Keratinocyte (primary cell): ENCODE data around the gene WDR19. TPM values are rescaled to one million over a fixed set of nuclear protein-coding genes. Genes with fewer than 3 reads are reported as not detected.

Experiments
- DNase-seq: peaks from one replicate; pipeline ENCODE4 v3.0.0-alpha.2; 2011; ENCODE audit warnings: low read depth, missing footprints, low spot score
- FAIRE-seq: peaks from 2 replicates; lab custom pipeline; 2011; peaks lifted over from hg19 to GRCh38; lab: Jason Lieb, UNC
- H2AFZ ChIP-seq: 2 replicates; pipeline ENCODE4 v1.6.0; 2012; ENCODE audit warnings: low read length, control low read depth, inconsistent platforms; ENCODE audit not compliant: control insufficient read depth
- H3K27ac ChIP-seq: 2 replicates; pipeline ENCODE4 v1.5.1; 2011; ENCODE audit warnings: low read length; ENCODE audit not compliant: control insufficient read depth, insufficient read depth
- H3K27me3 ChIP-seq: 3 replicates; pipeline ENCODE4 v1.6.0; 2011; ENCODE audit warnings: low read length; ENCODE audit not compliant: control insufficient read depth, insufficient read depth; ENCODE audit errors: extremely low read depth
- H3K36me3 ChIP-seq, 2 experiments: 2 replicates in 1 of 2; 3 replicates in 1 of 2; pipeline ENCODE4 v1.5.1; 2011; ENCODE audit warnings: low read length in 2 of 2, mild to moderate bottlenecking in 1 of 2; ENCODE audit not compliant: control insufficient read depth in 2 of 2, insufficient read depth in 2 of 2; ENCODE audit errors: extremely low read depth in 1 of 2
- H3K4me1 ChIP-seq: 3 replicates; pipeline ENCODE4 v1.5.1; 2011; ENCODE audit warnings: low read length; ENCODE audit not compliant: control insufficient read depth, insufficient read depth; ENCODE audit errors: extremely low read depth
- H3K4me2 ChIP-seq: 3 replicates; pipeline ENCODE4 v1.6.0; 2011; ENCODE audit warnings: low read depth, low read length; ENCODE audit not compliant: control insufficient read depth, insufficient read depth; ENCODE audit errors: extremely low read depth
- H3K4me3 ChIP-seq, 3 experiments: fragments of 200-600 bp in 1 of 3; sonication (generic) in 1 of 3; 2 replicates in 2 of 3; 3 replicates in 1 of 3; pipeline ENCODE4 v1.5.1; 2011 to 2016; ENCODE audit warnings: low read length in 3 of 3, mild to moderate bottlenecking in 3 of 3, control low read depth in 2 of 3, inconsistent platforms in 1 of 3, low read depth in 1 of 3, mixed read lengths in 1 of 3, mixed run types in 1 of 3, moderate library complexity in 1 of 3; ENCODE audit not compliant: control insufficient read depth in 2 of 3, insufficient read depth in 2 of 3; ENCODE audit errors: extremely low read depth in 1 of 3
- H3K79me2 ChIP-seq: 2 replicates; pipeline ENCODE4 v1.6.0; 2012; ENCODE audit warnings: low read length; ENCODE audit not compliant: control insufficient read depth, insufficient read depth
- H3K9ac ChIP-seq: 3 replicates; pipeline ENCODE4 v1.6.0; 2011; ENCODE audit warnings: low read length; ENCODE audit not compliant: control insufficient read depth, insufficient read depth; ENCODE audit errors: extremely low read depth
- H3K9me1 ChIP-seq: 3 replicates; pipeline ENCODE4 v1.6.0; 2011; ENCODE audit warnings: low read length; ENCODE audit not compliant: control insufficient read depth, insufficient read depth; ENCODE audit errors: extremely low read depth
- H3K9me3 ChIP-seq: 2 replicates; pipeline ENCODE4 v1.5.1; 2012; ENCODE audit warnings: low read depth, low read length; ENCODE audit not compliant: control insufficient read depth
- H4K20me1 ChIP-seq: 3 replicates; pipeline ENCODE4 v1.6.0; 2011; ENCODE audit warnings: low read length; ENCODE audit not compliant: control insufficient read depth, insufficient read depth; ENCODE audit errors: extremely low read depth
- EZH2 ChIP-seq: IDR thresholded peaks from one replicate; pipeline ENCODE4 v1.6.1; 2012; ENCODE audit warnings: inconsistent platforms, mild to moderate bottlenecking, low read length, moderate library complexity
- dilution Hi-C: fragments of 300-500 bp; cut with MboI; formaldehyde crosslinking; loops from one replicate; pipeline ENCODE4 v1.7.0; 2020; ENCODE audit warnings: low sequenced_read_pairs; ENCODE audit not compliant: extremely low pct_ligation_motif_present
- polyA plus RNA-seq, 5 experiments: library from polyadenylated mRNA; depleted of rRNA in 3 of 5; stranded (reverse) in 3 of 5; stranded (forward) in 1 of 5; unstranded in 1 of 5; fragments of >200 nt; gene quantifications; 1 replicate in 1 of 5; 2 replicates in 3 of 5; 3 replicates in 1 of 5; pipeline versions ENCODE4 v1.2.1 to v1.2.3, GENCODE V29; 2011 to 2012; ENCODE audit warnings: missing spikeins in 2 of 5, low read depth in 1 of 5, low replicate concordance in 1 of 5
- TF ChIP-seq, protein P1 (sequence below), 3 experiments: IDR thresholded peaks in 1 of 3; conservative IDR thresholded peaks in 1 of 3; optimal IDR thresholded peaks in 1 of 3; 2 replicates in 2 of 3; 3 replicates in 1 of 3; pipeline versions ENCODE3 to v1.5.1; 2011; ENCODE audit warnings: low read length in 3 of 3, mild to moderate bottlenecking in 3 of 3, moderate library complexity in 2 of 3, control low read depth in 1 of 3, inconsistent platforms in 1 of 3; ENCODE audit not compliant: insufficient read depth in 2 of 3; ENCODE audit errors: extremely low read depth in 1 of 3

The WDR19 gene
- polyA plus RNA-seq, 1 donor (not counting 4 experiments of a cell fraction or from before 2014, with no cell fraction given) = 25.3 TPM

DNA sequence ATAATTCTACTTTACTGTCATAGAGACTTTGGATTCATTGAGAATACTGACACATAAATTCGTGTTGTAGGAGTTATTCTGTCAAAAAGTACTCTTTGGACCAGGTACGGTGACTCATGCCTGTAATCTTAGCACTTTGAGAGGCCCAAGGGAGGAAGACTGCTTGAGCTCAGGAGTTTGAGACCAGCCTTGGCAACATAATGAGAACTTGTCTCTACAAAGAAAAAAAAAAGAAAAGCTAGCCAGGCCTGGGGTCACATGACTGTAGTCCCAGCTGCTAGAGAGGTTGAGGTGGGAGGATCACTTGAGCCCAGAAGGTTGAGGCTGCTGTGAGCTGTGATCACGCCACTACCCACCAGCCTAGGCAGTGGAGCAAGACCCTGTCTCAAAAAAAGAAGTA lies 54.9 kb downstream of the WDR19 start:
- H3K9me3 ChIP-seq = no peaks in the 10 kb centered on the region
- H2AFZ ChIP-seq = no peak overlapping the region
- no peak overlapping the region for H3K4me2 ChIP-seq
- H4K20me1 ChIP-seq = no peaks in the 10 kb centered on the region
- H3K36me3 ChIP-seq = no peaks in the 10 kb centered on the region
- TF ChIP-seq EZH2 = no peak
- TF ChIP-seq, protein P1, sequence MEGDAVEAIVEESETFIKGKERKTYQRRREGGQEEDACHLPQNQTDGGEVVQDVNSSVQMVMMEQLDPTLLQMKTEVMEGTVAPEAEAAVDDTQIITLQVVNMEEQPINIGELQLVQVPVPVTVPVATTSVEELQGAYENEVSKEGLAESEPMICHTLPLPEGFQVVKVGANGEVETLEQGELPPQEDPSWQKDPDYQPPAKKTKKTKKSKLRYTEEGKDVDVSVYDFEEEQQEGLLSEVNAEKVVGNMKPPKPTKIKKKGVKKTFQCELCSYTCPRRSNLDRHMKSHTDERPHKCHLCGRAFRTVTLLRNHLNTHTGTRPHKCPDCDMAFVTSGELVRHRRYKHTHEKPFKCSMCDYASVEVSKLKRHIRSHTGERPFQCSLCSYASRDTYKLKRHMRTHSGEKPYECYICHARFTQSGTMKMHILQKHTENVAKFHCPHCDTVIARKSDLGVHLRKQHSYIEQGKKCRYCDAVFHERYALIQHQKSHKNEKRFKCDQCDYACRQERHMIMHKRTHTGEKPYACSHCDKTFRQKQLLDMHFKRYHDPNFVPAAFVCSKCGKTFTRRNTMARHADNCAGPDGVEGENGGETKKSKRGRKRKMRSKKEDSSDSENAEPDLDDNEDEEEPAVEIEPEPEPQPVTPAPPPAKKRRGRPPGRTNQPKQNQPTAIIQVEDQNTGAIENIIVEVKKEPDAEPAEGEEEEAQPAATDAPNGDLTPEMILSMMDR (optimal IDR thresholded peaks at IDR 0.05 in 1 of 3, IDR thresholded peaks at IDR 0.05 in 1 of 3, conservative IDR thresholded peaks at IDR 0.05 in 1 of 3; ENCODE audit: extremely low read depth in 1 of 3, insufficient read depth in 2 of 3, low read length in 3 of 3) = no peak
- H3K4me3 ChIP-seq = no peak overlapping the region
- dilution Hi-C loops = no loop called here
- no peak overlapping the region for H3K9ac ChIP-seq
- H3K9me1 ChIP-seq = no peaks in the 10 kb centered on the region
- no peak overlapping the region for H3K27ac ChIP-seq
- no peaks in the 10 kb centered on the region for H3K4me1 ChIP-seq
- H3K79me2 ChIP-seq = no peaks in the 10 kb centered on the region
- DNase-seq (no peak), FAIRE-seq (no peak)
- no peaks in the 10 kb centered on the region for H3K27me3 ChIP-seq

DNA sequence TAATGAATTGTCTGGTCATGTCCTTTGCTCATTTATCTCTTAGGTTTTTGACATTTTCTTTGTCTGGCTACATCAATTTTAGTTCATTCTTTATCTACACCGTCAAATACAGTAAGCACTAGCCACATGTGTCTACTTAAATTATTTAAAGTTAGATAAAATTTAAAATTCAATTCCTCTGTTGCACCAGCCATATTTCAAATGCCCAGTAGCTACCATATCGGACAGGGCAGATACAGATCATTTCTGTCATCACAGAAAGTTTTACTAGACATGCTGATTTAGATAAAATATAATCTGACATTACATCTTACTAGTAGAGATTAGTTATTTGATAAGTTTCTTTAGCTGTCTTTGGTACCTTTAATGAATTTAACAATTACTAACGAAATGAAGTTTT lies 61.1 kb downstream of the WDR19 start:
- Histone ChIP-seq H2AFZ (no peak overlapping the region), H3K4me1 (no peaks in the 10 kb centered on the region), H4K20me1 (no peaks in the 10 kb centered on the region), H3K79me2 (no peaks in the 10 kb centered on the region), H3K4me2 (no peak overlapping the region), H3K9me3 (no peaks in the 10 kb centered on the region), H3K36me3 (no peaks in the 10 kb centered on the region), H3K4me3 (no peak overlapping the region), H3K9me1 (no peaks in the 10 kb centered on the region), H3K27me3 (no peaks in the 10 kb centered on the region), H3K27ac (no peak overlapping the region), H3K9ac (no peak overlapping the region)
- dilution Hi-C loops = no loop called here
- no peak for DNase-seq
- TF ChIP-seq, protein P1 (optimal IDR thresholded peaks at IDR 0.05 in 1 of 3, IDR thresholded peaks at IDR 0.05 in 1 of 3, conservative IDR thresholded peaks at IDR 0.05 in 1 of 3; ENCODE audit: extremely low read depth in 1 of 3, insufficient read depth in 2 of 3, low read length in 3 of 3) = no peak
- no peak for TF ChIP-seq EZH2
- FAIRE-seq = no peak
